Endothelial cell (in vitro differentiated cells): ENCODE measurements around the gene NADK2. TPM values are rescaled to one million over a fixed set of nuclear protein-coding genes. Genes with fewer than 3 reads are reported as not detected.

Source experiments
- DNase-seq: peaks from one replicate; pipeline ENCODE4 v3.0.0; 2021; ENCODE audit warnings: low spot score
- H3K27ac Mint-ChIP-seq: one replicate; pipeline ENCODE4 v1.8.0; 2021; ENCODE audit warnings: mixed read lengths, inconsistent platforms; ENCODE audit not compliant: unreplicated experiment
- H3K27me3 Mint-ChIP-seq: one replicate; pipeline ENCODE4 v1.8.0; 2021; ENCODE audit warnings: mild to moderate bottlenecking, moderate library complexity, mixed read lengths, inconsistent platforms; ENCODE audit not compliant: unreplicated experiment
- H3K36me3 Mint-ChIP-seq: one replicate; pipeline ENCODE4 v1.8.0; 2021; ENCODE audit warnings: mild to moderate bottlenecking, low read depth, mixed read lengths, inconsistent platforms; ENCODE audit not compliant: unreplicated experiment
- H3K4me1 Mint-ChIP-seq: one replicate; pipeline ENCODE4 v1.8.0; 2021; ENCODE audit warnings: mild to moderate bottlenecking, mixed read lengths, inconsistent platforms; ENCODE audit not compliant: unreplicated experiment
- H3K4me3 Mint-ChIP-seq: one replicate; pipeline ENCODE4 v1.8.0; 2021; ENCODE audit warnings: mild to moderate bottlenecking, mixed read lengths, inconsistent platforms; ENCODE audit not compliant: unreplicated experiment
- H3K9me3 Mint-ChIP-seq: one replicate; pipeline ENCODE4 v1.8.0; 2021; ENCODE audit warnings: mixed read lengths, inconsistent platforms; ENCODE audit not compliant: unreplicated experiment
- total RNA-seq: library from RNA; stranded (reverse); fragmentation: NEBNext Ultra II Directional; extraction: Animal tissue kit (Norgen Biotek cat#: 25700); gene quantifications from one replicate; pipeline ENCODE4 v1.2.1, GENCODE V29; 2021; ENCODE audit not compliant: unreplicated experiment
- TF ChIP-seq, protein P1 (sequence below): fragments of 200-600 bp; sonication (generic); IDR thresholded peaks from one replicate; pipeline ENCODE4 v1.5.0; 2021; ENCODE audit warnings: antibody characterized with exemption; ENCODE audit not compliant: unreplicated experiment

The NADK2 gene
- total RNA-seq, 1 donor from 2014 or later = 27.0 TPM

DNA sequence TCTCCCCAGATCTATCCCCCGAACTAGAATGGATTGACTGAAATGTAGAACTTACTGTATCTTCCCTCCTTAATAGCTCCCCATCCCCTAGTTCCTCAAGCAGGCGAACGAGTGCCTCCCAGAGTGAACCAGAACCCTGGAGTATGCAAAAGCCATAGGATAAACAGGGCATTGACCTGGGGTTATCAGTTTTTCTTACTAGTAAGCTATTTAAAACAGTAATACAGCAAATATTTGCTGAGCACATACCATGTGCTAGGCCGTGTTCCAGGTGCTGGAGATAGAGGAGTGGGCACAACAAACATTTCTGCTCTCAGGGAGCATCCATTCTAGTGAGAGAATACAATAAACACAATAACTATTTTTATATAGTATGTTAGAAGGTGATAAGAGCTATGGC is 88.0 kb downstream of the NADK2 start:
- Mint-ChIP-seq H3K9me3 (no peaks in the 10 kb centered on the region), H3K27ac (no peak overlapping the region), H3K4me3 (peak overlapping the region; percentile 73), H3K4me1 (peaks cover 16% of the 10 kb centered on the region), H3K27me3 (peaks cover 2% of the 10 kb centered on the region), H3K36me3 (peaks cover 17% of the 10 kb centered on the region)
- no peak for DNase-seq
- TF ChIP-seq, protein P1, sequence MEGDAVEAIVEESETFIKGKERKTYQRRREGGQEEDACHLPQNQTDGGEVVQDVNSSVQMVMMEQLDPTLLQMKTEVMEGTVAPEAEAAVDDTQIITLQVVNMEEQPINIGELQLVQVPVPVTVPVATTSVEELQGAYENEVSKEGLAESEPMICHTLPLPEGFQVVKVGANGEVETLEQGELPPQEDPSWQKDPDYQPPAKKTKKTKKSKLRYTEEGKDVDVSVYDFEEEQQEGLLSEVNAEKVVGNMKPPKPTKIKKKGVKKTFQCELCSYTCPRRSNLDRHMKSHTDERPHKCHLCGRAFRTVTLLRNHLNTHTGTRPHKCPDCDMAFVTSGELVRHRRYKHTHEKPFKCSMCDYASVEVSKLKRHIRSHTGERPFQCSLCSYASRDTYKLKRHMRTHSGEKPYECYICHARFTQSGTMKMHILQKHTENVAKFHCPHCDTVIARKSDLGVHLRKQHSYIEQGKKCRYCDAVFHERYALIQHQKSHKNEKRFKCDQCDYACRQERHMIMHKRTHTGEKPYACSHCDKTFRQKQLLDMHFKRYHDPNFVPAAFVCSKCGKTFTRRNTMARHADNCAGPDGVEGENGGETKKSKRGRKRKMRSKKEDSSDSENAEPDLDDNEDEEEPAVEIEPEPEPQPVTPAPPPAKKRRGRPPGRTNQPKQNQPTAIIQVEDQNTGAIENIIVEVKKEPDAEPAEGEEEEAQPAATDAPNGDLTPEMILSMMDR = no peak

DNA sequence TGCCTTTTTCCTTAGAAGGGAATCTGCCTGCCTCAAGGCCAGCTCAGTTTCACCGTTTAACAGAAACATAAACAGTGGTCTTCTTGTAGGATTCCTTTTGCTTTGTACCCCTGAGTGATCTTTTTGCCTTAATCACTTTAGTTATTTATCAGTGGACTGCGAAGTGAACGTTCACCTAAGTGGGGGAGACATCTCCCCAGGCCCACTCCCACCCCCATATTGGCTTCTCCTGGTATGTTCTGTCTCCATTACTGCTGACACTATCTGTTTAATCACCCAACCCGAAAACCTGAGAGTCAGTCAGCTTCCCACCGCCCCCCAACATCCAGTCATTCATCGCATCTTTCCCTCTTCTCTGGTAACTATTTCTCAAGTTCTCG is 88.4 kb downstream of the NADK2 start:
- Mint-ChIP-seq H3K4me1 (peaks cover 16% of the 10 kb centered on the region), H3K4me3 (peak overlapping the region; percentile 73), H3K36me3 (peaks cover 13% of the 10 kb centered on the region), H3K27ac (no peak overlapping the region), H3K27me3 (peaks cover 2% of the 10 kb centered on the region), H3K9me3 (no peaks in the 10 kb centered on the region)
- TF ChIP-seq, protein P1 = no peak
- DNase-seq = no peak

- TF ChIP-seq, protein P1 = no peak
- no peaks in the 10 kb centered on the region for H3K9me3 Mint-ChIP-seq
- peak overlapping the region; percentile 58 for H3K27ac Mint-ChIP-seq
- peaks cover 13% of the 10 kb centered on the region for H3K36me3 Mint-ChIP-seq
- no peak for DNase-seq
- H3K27me3 Mint-ChIP-seq = peaks cover 2% of the 10 kb centered on the region
- H3K4me1 Mint-ChIP-seq = peaks cover 16% of the 10 kb centered on the region
- peak overlapping the region; percentile 94 for H3K4me3 Mint-ChIP-seq
Observed at GRCh38 chr5:36152324-36153297, 89.1 kb downstream of the NADK2 start.

- Mint-ChIP-seq H3K4me3 (peak within 1 kb of the TSS; percentile 94), H3K27ac (peak within 1 kb of the TSS; percentile 58), H3K4me1 (peaks cover 16% of the 10 kb centered on the region), H3K9me3 (no peaks in the 10 kb centered on the region), H3K27me3 (peaks cover 2% of the 10 kb centered on the region), H3K36me3 (peaks cover 13% of the 10 kb centered on the region)
- peak; percentile 96 for DNase-seq
- TF ChIP-seq, protein P1 = no peak
Observed at GRCh38 chr5:36151434-36152323, 90.0 kb downstream of the NADK2 start, which contains the start of the genes LMBRD2 and SKP2. LMBRD2 (minus strand) TSS chr5:36151887; CDS start chr5:36143349, 8,538 bp downstream. SKP2 (plus strand) TSS chr5:36152111; CDS start chr5:36152263, 152 bp downstream.
